Measurements from ENCODE around the gene IFT88.

GRCh38 chr13:20704459-20705069, 137.6 kb downstream of the IFT88 start:
- TF ChIP-seq CTCF (IDR thresholded peaks at IDR 0.05) (no peak), POLR2AphosphoS5 (IDR thresholded peaks at IDR 0.05) (no peak), POLR2A (IDR thresholded peaks at IDR 0.05) (no peak), EP300 (IDR thresholded peaks at IDR 0.05) (no peak)

Data from stomach (tissue), 4 donors.